Measurements from ENCODE around the gene CXCL13. TPM values are rescaled to one million over a fixed set of nuclear protein-coding genes. Genes with fewer than 3 reads are reported as not detected.
"Not testable (repeated sequence)": the region's sequence is repeated elsewhere in the genome, so short reads cannot be mapped to it uniquely, and the experiment has no call there.

CXCL13 gene
- total RNA-seq, 2 donors from 2014 or later: not detected

DNA sequence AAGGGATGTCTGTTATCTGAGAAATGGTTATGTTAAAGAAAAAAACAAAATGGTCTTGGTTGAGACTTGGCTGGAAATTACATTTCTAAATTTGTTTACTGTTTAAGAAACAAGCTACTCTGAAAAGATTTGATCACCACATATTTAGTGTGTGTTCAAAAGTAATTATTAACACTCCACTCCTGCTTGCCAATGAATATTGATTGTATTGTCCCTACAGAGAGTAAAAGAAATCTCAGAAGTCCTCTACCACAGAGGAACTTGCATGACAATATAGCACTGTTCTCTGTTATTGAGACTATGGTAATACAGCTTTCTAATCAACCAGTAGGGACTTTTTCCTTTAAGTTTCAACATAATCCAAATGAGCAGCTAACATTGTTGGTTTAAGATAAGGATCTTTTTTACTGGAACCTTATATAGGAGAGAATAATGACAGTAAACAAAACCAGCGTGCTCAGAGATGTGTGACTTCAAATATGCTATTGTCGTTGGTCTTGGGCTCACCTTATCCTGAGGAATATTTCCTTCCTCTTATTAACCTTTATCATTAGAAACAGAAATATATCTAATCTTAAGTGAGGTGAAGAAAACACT, 47.6 kb downstream of the CXCL13 start:
- TF ChIP-seq, protein P1, sequence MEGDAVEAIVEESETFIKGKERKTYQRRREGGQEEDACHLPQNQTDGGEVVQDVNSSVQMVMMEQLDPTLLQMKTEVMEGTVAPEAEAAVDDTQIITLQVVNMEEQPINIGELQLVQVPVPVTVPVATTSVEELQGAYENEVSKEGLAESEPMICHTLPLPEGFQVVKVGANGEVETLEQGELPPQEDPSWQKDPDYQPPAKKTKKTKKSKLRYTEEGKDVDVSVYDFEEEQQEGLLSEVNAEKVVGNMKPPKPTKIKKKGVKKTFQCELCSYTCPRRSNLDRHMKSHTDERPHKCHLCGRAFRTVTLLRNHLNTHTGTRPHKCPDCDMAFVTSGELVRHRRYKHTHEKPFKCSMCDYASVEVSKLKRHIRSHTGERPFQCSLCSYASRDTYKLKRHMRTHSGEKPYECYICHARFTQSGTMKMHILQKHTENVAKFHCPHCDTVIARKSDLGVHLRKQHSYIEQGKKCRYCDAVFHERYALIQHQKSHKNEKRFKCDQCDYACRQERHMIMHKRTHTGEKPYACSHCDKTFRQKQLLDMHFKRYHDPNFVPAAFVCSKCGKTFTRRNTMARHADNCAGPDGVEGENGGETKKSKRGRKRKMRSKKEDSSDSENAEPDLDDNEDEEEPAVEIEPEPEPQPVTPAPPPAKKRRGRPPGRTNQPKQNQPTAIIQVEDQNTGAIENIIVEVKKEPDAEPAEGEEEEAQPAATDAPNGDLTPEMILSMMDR (conservative IDR thresholded peaks at IDR 0.05): no peak

DNA sequence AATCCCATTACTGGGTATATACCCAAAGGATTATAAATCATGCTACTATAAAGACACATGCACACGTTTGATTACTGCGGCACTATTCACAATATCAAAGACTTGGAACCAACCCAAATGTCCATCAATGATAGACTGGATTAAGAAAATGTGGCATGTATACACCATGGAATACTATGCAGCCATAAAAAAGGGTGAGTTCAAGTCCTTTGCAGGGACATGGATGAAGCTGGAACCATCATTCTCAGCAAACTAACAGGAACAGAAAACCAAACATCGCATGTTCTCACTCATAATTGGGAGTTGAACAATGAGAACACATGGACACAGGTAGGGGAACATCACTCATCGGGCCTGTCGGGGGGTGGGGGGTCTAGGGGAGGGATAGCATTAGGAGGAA, 54.7 kb downstream of the CXCL13 start:
- H3K27ac Mint-ChIP-seq; H3K4me3 Mint-ChIP-seq; H3K4me1 Mint-ChIP-seq; H3K27me3 ChIP-seq (ENCODE audit: control insufficient read depth, insufficient read depth, low read length, poor library complexity, severe bottlenecking); DNase-seq; H3K4me1 ChIP-seq (ENCODE audit: control insufficient read depth, insufficient read depth, low read length); H3K36me3 ChIP-seq (ENCODE audit: control insufficient read depth, insufficient read depth, low read length); H3K9me3 Mint-ChIP-seq; H3K9me3 ChIP-seq (ENCODE audit: control insufficient read depth, low read length); H3K36me3 Mint-ChIP-seq (ENCODE audit: low read depth); H3K27ac ChIP-seq (ENCODE audit: low read depth, low read length); H3K9ac ChIP-seq (ENCODE audit: extremely low read depth, low read length, poor library complexity, severe bottlenecking); H3K4me3 ChIP-seq (ENCODE audit: low read length); H3K27me3 Mint-ChIP-seq (ENCODE audit: insufficient read depth): not testable (repeated sequence)
- 97% methylated on average over 5 of the region's 5 CpGs; no CpG with 5 or more reads in 1 of the 2 experiments for WGBS, 2 experiments (ENCODE audit: insufficient coverage in 1 of 2, insufficient read length in 1 of 2)

More for the DNA sequence above, 47.6 kb downstream of the CXCL13 start:
- Histone ChIP-seq H3K4me3 (ENCODE audit: low read length) (no peak overlapping the region), H3K4me1 (ENCODE audit: control insufficient read depth, insufficient read depth, low read length) (no peaks in the 10 kb centered on the region), H3K27me3 (ENCODE audit: control insufficient read depth, insufficient read depth, low read length, poor library complexity, severe bottlenecking) (no peaks in the 10 kb centered on the region), H3K9me3 (ENCODE audit: control insufficient read depth, low read length) (no peaks in the 10 kb centered on the region), H3K36me3 (ENCODE audit: control insufficient read depth, insufficient read depth, low read length) (no peaks in the 10 kb centered on the region), H3K9ac (ENCODE audit: extremely low read depth, low read length, poor library complexity, severe bottlenecking) (no peak overlapping the region), H3K27ac (ENCODE audit: low read depth, low read length) (no peak overlapping the region)
- no peaks in the 10 kb centered on the region for H3K27me3 Mint-ChIP-seq (ENCODE audit: insufficient read depth)
- peaks cover 2% of the 10 kb centered on the region for H3K4me1 Mint-ChIP-seq
- no peak for DNase-seq
- no peaks in the 10 kb centered on the region for H3K9me3 Mint-ChIP-seq
- H3K36me3 Mint-ChIP-seq (ENCODE audit: low read depth): no peaks in the 10 kb centered on the region
- 84 to 100% methylated on average over 1 to 2 of the region's 2 CpGs for WGBS, 2 experiments (ENCODE audit: insufficient coverage in 1 of 2, insufficient read length in 1 of 2)
- no peak overlapping the region for H3K4me3 Mint-ChIP-seq
- H3K27ac Mint-ChIP-seq: no peak overlapping the region

Other genes with a start within 250 kb of the CXCL13 start
- gene CNOT6L, start 213.5 kb downstream of the CXCL13 start, total RNA-seq: 10 to 100 TPM; 26.0 to 37.1 TPM

All from endodermal cell (in vitro differentiated cells).